ENCODE measurements around the gene TENT4A.

GRCh38 chr5:6683241-6683640, 30.0 kb upstream of the TENT4A start:
- TF ChIP-seq CTCF (IDR thresholded peaks at IDR 0.05) = no peak
- TF ChIP-seq POLR2A (IDR thresholded peaks at IDR 0.05) = no peak
